Psoas muscle (tissue), 8 donors: ENCODE results near the gene LILRB1. TPM values are rescaled to one million over a fixed set of nuclear protein-coding genes. Genes with fewer than 3 reads are reported as not detected.
"Not testable (repeated sequence)": the region's sequence is repeated elsewhere in the genome, so short reads cannot be mapped to it uniquely, and the experiment has no call there.

ENCODE experiments used
- ATAC-seq, 4 donors: fragments of 200-7000 bp; cut with Tn5 transposase; one replicate each; pipeline ENCODE4 v1.9.1; 2020; ENCODE audit warnings: moderate library complexity in 3 of 4, mild to moderate bottlenecking in 2 of 4
- DNase-seq, 2 donors: peaks; one replicate each; pipeline ENCODE4 v3.0.0-alpha.2; 2020
- H3K27ac ChIP-seq: fragments of 200-600 bp; one replicate; pipeline ENCODE4 v1.8.0; 2022
- H3K27me3 ChIP-seq, 3 donors: fragments of 200-600 bp in 1 of 3; one replicate each; pipeline versions ENCODE4 v1.6.1 to v1.8.0; 2013 to 2022; ENCODE audit warnings: low read length in 2 of 3, mild to moderate bottlenecking in 2 of 3, moderate library complexity in 1 of 3; ENCODE audit not compliant: insufficient read depth in 3 of 3
- H3K36me3 ChIP-seq, 2 donors: fragments of 200-600 bp in 1 of 2; one replicate each; pipeline versions ENCODE4 v1.6.1 to v1.8.0; 2013 to 2022; ENCODE audit warnings: low read depth in 1 of 2, mild to moderate bottlenecking in 1 of 2, moderate library complexity in 1 of 2; ENCODE audit not compliant: insufficient read depth in 1 of 2
- H3K4me1 ChIP-seq: fragments of 200-600 bp; one replicate; pipeline ENCODE4 v1.8.0; 2022
- H3K4me3 ChIP-seq: fragments of 200-600 bp; one replicate; pipeline ENCODE4 v1.8.0; 2022; ENCODE audit warnings: mild to moderate bottlenecking
- H3K9me3 ChIP-seq: fragments of 200-600 bp; one replicate; pipeline ENCODE4 v1.8.0; 2022
- CTCF ChIP-seq: fragments of 200-600 bp; IDR thresholded peaks from one replicate; pipeline ENCODE4 v1.8.0; 2022; ENCODE audit warnings: antibody characterized with exemption
- WGBS, 3 donors: extraction: QIAGEN DNeasy Blood & Tissue Kit; methylation state at CpG; one replicate each; pipeline versions ENCODE4 v1.1.6 to v1.1.7; 2013; 5-methylcytosine and 5-hydroxymethylcytosine counted together
- intact Hi-C, 2 donors: fragments of 100-400 bp; cut with DNase I; formaldehyde crosslinking; loops; one replicate each; pipeline versions ENCODE4 v1.11.0 to v1.14.2; 2022
- polyA plus RNA-seq, 3 donors: library from polyadenylated mRNA; stranded (reverse); fragments of 200-250 nt; gene quantifications; one replicate each; pipeline ENCODE4 v1.2.3, GENCODE V29; 2013
- total RNA-seq, 4 donors: library from RNA; stranded (reverse); fragmentation: NEBNext Ultra II Directional in 2 of 4; extraction: Animal tissue kit (Norgen Biotek cat#: 25700) in 2 of 4; gene quantifications; one replicate each; pipeline versions ENCODE4 v1.2.1 to v1.2.4, GENCODE V29; 2021 to 2023
- donor health status: healthy with polysubstance abuse.
- donor health status: DM: no; HTN: no; CAD: no; lungs with moderate emphysema.
- donor health status: Bipolar disorder and iron deficiency.
- donor health status: healthy.
- donor health status: DM: yes; HTN: yes; CAD: no.
- donor health status: DM: no; HTN: no; CAD: no.
- donor health status: DM: no; HTN: no; CAD: no.
- donor health status: DM: yes; HTN: yes; CAD: no.

Gene LILRB1
- total and polyA plus RNA-seq, 7 donors, result 0.17 to 2.0 (median 0.95) TPM

- no peak overlapping the region for H3K4me3 ChIP-seq
- H3K4me1 ChIP-seq, result no peaks in the 10 kb centered on the region
- 84 to 88% (median 87%) methylated on average over 18 of the region's 18 CpGs for WGBS, 3 donors
- ATAC-seq, result no peak
- H3K27me3 ChIP-seq, result no peaks in the 10 kb centered on the region
- TF ChIP-seq CTCF, result no peak
- no peak for DNase-seq
- no peaks in the 10 kb centered on the region for H3K36me3 ChIP-seq
- intact Hi-C loops, result no loop called here
- H3K9me3 ChIP-seq, result no peaks in the 10 kb centered on the region
- H3K27ac ChIP-seq, result no peak overlapping the region
These were observed 8.4 kb downstream of the LILRB1 start for GRCh38 chr19:54638683-54639082.

- intact Hi-C loops, H3K4me1 ChIP-seq, H3K27me3 ChIP-seq, ATAC-seq, H3K4me3 ChIP-seq, H3K9me3 ChIP-seq, H3K36me3 ChIP-seq, DNase-seq, H3K27ac ChIP-seq: not testable (repeated sequence)
- 48 to 64% (median 60%) methylated on average over 5 of the region's 5 CpGs for whole genome bisulfite sequencing, 3 donors
These were observed 12.7 kb downstream of the LILRB1 start for GRCh38 chr19:54642953-54643352.

GRCh38 chr19:54643583-54643982 is 13.3 kb downstream of the LILRB1 start:
- intact Hi-C loops, H3K9me3 ChIP-seq, H3K27me3 ChIP-seq, H3K4me1 ChIP-seq, ATAC-seq, DNase-seq, H3K36me3 ChIP-seq, H3K27ac ChIP-seq, H3K4me3 ChIP-seq: not testable (repeated sequence)
- WGBS, 3 donors, result 47 to 75% (median 75%) methylated on average over 4 to 6 of the region's 6 CpGs

- WGBS, 3 donors, result 58 to 71% (median 67%) methylated on average over 4 to 5 of the region's 5 CpGs
- no peak for TF ChIP-seq CTCF
These were observed 13.8 kb downstream of the LILRB1 start for GRCh38 chr19:54644056-54644455.

GRCh38 chr19:54646331-54646841 is 16.1 kb downstream of the LILRB1 start:
- H3K4me3 ChIP-seq, result no peak overlapping the region
- no peaks in the 10 kb centered on the region for H3K27me3 ChIP-seq
- DNase-seq (no peak), ATAC-seq (no peak)
- H3K4me1 ChIP-seq, result no peaks in the 10 kb centered on the region
- intact Hi-C loops, result no loop called here
- 84 to 90% (median 88%) methylated on average over 19 of the region's 19 CpGs for WGBS, 3 donors
- no peak for TF ChIP-seq CTCF
- no peak overlapping the region for H3K27ac ChIP-seq
- H3K9me3 ChIP-seq, result no peaks in the 10 kb centered on the region
- H3K36me3 ChIP-seq, result no peaks in the 10 kb centered on the region

More at GRCh38 chr19:54644056-54644455, 13.8 kb downstream of the LILRB1 start:
- no peak for ATAC-seq
- Histone ChIP-seq H3K9me3 (no peaks in the 10 kb centered on the region), H3K4me1 (no peaks in the 10 kb centered on the region), H3K4me3 (no peak overlapping the region), H3K27ac (no peak overlapping the region), H3K27me3 (no peaks in the 10 kb centered on the region), H3K36me3 (no peaks in the 10 kb centered on the region)
- intact Hi-C loops, result no loop called here
- DNase-seq, result no peak

GRCh38 chr19:54648129-54648528 is 17.8 kb downstream of the LILRB1 start:
- WGBS, 3 donors, result 50 to 52% (median 52%) methylated on average over 4 of the region's 4 CpGs
- TF ChIP-seq CTCF, result no peak

More at GRCh38 chr19:54648129-54648528, 17.8 kb downstream of the LILRB1 start:
- intact Hi-C loops, result no loop called here
- Histone ChIP-seq H3K27me3 (no peaks in the 10 kb centered on the region), H3K27ac (no peak overlapping the region), H3K4me3 (no peak overlapping the region), H3K9me3 (no peaks in the 10 kb centered on the region), H3K4me1 (no peaks in the 10 kb centered on the region), H3K36me3 (no peaks in the 10 kb centered on the region)
- DNase-seq, result no peak
- ATAC-seq, result no peak
